Tongue (tissue), 2 donors: ENCODE measurements around the gene MOG. TPM values are rescaled to one million over a fixed set of nuclear protein-coding genes. Genes with fewer than 3 reads are reported as not detected.
"Not testable (repeated sequence)": the region's sequence is repeated elsewhere in the genome, so short reads cannot be mapped to it uniquely, and the experiment has no call there.

ENCODE experiments used
- DNase-seq: peaks from one replicate; pipeline ENCODE4 v3.0.0-alpha.2; 2015
- total RNA-seq: library from RNA; depleted of rRNA; stranded (reverse); fragments of >200 nt; gene quantifications from one replicate; pipeline ENCODE4 v1.2.3, GENCODE V29; 2014

The MOG gene
- total RNA-seq, 1 donor from 2014 or later = not detected

DNA sequence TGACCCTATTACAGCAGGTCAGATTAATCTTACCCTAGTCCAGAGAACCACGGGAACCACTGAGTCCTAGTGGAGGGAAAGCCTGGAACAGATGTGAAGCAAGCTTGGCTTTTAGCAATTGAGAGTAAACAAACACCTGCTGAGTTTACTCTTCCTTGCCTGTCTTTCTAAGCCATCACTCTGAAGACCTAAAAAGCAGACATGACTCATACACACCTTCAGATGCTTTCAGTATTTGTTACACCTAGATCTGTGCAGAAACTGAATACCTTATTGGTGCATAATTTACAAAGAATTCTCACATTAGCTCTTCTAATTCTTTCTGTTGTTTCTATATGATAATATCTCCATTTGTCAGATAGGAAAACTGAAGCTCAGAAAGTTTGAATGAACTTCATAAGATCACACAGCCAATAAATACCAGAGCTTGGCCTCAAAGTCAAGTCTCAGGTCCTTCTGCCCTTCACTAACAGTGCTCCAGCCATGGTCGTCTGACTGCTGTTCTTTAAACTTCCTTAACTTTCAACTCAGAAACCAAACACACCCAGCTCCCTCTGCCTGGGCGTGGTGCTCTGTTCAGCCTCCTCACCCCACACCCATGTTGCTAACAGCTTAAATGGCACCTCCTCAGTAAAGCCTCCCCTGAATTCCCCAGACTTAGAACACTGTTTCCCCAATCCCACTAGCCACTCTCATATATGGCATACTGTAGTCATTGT lies 15.3 kb upstream of the MOG start:
- DNase-seq = no peak

- peak; percentile 37 for DNase-seq
Observed at GRCh38 chr6:29647927-29648642, 8.8 kb upstream of the MOG start.

GRCh38 chr6:29649701-29650673 lies 6.9 kb upstream of the MOG start:
- peak; percentile 99 for DNase-seq

DNA sequence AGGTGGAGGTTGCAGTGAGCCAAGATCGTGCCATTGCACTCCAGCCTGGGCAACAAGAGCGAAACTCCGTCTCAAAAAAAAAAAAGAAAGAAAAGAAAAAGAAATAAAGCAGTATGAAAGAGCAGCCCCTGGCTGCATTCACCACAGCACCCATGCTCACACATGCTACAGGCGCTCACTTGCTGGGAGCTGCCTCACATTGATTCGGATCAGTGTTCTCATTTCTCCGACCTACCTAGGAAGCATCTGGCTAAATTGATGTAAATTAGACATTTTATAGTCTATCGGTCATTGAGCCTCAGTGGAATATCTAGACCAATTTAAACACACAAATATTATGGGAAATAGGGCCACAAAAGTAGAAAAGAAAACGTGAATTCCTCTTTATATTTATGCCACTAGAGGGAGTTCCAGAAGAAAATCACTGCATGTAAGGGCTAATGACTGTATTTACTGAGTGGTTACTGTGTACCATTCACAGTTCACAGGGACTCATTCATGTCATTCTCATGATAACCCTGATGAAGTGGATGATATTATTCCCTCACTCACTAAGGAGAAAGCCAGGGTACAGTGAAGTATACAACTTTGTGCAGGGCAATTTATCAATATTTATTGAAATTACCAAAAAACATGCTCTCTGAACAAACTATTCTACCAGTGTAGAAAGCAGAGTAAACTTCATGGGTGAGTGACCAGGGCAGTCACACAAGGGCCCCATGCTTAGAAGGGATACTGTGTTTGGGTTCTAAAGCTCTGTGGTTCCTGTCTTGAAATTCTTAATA lies 5.3 kb upstream of the MOG start:
- peak; percentile 33 for DNase-seq

GRCh38 chr6:29652198-29652584 lies 4.7 kb upstream of the MOG start:
- DNase-seq = no peak

- DNase-seq = peak; percentile 87
Observed at GRCh38 chr6:29653452-29654038, 3.3 kb upstream of the MOG start.

DNA sequence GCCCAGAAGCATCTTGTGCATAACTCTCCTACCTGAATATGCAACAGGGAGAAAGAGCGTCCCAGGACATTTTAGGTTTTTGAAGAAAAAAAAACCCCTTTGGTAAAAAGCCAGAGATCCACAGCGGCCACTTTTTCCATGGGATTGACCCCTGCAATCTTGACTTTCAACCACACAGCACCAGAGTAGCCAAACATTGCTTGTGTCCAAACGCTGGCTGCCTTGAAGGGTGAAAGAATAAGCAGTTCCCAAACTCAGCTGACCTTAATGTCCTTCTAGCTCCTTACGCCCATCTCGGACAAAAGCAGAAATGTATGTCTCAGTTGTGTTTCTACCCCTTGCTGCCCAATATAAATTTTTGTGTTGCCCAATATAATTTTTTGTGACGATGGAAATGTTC lies 1.2 kb upstream of the MOG start:
- DNase-seq = no peak

DNA sequence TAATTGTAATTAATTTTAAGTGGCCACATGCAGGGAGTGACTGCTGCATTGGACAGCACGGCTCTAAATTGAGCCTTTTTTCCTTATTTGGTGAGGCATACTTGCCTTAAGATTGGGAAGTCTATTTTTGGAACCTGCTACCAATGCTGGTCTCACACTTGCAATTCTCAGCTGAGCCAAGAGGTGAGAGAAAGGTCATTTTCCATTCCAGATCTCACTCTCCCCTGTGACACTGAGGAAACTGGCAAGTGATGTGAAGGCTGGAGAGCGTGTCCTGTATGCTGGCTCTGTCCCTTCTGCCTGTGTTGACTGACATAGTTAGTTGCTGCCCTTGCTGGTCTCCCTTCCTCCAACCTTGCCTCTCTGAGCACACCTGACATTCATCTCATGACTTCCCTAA lies 735 bp upstream of the MOG start:
- DNase-seq = no peak

DNA sequence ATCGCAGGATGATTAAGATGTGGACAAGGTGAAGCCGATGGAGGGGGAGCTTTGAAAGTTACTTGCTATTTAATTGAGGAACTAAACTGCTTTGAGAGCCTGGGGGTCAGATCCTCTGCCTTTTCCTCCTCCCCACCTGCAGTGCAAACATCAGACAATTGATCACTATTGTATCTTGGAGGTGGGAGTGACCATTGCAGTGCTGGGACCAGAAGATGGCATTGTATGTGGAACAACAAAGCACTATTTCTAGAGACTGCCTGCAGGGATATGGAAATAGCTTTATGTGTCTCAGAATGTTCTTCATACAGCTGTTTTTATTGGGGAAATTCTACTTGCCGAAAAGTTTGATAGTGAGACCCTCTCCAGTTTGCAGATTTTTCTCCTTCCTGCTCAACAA lies 4.2 kb downstream of the MOG start:
- DNase-seq = no peak

DNA sequence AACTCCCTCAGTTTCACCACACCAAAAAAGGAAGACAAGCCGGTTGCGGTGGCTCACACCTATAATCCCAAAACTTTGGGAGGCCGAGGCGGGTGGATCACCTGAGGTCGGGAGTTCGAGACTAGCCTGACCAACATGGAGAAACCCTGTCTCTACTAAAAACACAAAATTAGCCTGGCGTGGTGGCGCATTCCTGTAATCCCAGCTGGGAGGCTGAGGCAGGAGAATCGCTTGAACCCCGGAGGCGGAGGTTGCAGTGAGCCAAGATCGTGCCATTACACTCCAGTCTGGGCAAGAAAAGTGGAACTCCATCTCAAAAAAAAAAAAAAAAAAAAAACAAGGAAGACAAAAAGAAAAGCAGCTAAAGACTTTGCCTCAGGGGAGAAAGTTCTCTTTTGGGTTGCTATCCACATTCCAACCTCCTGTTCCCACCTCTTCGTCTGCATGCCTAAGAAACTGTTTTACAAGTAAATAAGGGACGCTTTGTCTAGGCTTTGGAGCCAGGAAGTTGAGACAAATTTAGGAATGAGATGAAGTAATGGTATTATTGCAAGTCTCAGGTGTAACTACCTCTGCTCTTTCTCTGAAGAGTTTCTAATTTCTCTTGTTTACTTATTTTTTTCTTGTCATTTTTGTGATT lies 4.7 kb downstream of the MOG start:
- peak; percentile 26 for DNase-seq

GRCh38 chr6:29663300-29664042 lies 6.6 kb downstream of the MOG start:
- DNase-seq = no peak

- DNase-seq = no peak
Observed at GRCh38 chr6:29665942-29666825, 9.3 kb downstream of the MOG start.

- no peak for DNase-seq
Observed at GRCh38 chr6:29666826-29667130, 9.9 kb downstream of the MOG start.

DNA sequence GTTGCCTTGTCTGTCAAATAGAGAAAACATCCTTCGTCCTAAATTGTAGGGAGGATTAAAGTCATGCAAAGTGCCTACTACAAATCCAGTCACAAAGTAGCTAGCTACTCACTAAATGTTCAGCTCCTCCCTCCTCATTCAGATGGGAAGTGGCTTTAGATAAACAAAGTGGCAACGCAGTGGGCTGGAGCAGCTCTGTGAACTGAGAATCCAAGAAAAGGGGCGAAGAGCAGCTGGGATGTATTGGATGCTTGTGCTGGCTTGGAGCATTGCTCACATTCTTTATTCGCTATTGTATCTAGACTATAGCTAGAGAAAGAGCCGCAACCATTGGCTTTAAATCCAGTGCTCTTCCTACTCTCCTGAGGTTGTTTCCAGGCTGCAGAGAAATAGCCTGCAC lies 10.3 kb downstream of the MOG start:
- no peak for DNase-seq

DNA sequence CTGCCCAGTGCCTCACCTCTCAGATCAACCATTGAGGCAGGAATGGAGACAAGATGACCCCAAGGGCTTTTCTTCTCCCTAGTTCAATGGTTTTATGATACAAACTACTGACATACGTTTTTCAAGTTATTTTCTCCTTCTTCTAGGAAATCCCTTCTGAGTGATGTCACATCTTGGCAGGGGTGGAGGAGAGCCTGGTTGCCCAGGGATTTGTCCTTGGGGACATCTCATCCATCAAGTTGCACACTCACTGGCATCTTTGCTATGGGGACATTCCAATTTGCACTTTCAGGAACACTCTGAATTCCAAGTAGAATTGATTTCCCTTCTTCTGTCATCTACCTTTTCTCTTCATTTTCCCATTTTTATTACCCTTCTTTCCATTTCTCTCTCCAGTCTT lies 14.1 kb downstream of the MOG start:
- no peak for DNase-seq

- not testable (repeated sequence) for DNase-seq
Observed at GRCh38 chr6:29672116-29672515, 15.2 kb downstream of the MOG start.

DNA sequence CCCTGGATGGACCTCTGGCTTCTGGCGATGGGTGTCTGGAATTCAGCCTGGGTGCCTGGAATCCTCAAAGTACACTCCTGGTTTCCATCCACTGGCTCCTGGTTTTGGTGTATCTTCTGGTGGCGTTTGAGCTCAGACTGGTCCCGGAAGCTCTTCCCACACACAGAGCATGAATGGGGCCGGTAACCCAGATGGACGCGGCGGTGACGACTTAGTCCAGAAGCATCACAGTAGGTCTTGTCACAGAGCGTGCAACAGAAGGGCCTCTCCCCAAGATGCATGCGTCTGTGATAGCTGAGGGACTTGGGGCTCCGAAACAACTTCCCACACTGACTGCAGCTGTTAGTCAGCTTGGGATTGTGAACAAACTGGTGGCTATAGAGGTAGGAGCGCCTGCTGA lies 16.3 kb downstream of the MOG start:
- no peak for DNase-seq

DNA sequence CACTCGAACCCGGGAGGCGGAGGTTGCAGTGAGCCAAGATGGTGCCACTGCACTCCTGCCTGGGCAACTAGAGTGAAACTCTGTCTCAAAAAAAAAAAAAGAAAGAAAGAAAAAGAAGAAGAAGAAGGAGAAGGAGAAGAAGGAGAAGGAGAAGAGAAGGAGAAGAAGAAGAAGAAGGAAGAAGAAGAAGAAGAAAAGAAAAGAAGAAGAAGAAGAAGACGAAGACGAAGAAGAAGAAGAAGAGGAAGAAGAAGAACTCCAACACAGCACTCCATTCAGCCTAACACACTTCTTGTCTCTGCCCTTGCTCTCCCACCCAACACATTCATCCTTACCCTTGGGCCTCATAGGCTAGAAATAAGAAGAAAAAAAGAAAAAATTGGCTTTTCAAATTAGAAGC lies 17.1 kb downstream of the MOG start:
- DNase-seq = no peak

DNA sequence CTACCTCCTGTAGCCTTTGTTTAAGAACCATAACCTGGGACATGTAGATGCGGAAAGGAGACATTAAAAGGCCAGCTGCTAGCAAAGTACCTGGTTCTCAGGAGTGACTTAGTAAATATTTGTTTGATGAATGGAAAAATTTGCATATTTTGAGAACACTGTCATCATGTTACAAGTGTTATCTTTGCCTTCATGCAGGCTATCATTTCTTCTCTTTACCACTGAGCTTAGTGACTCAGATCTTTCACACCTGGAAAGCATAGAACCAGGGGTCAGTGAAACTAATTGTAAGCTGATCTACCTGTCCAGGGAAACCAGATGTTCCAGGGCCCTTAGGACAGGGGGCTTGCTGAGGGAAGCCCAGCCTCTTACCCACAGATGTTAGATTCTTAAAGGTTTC lies 18.7 kb downstream of the MOG start:
- DNase-seq = no peak
